Stimulated activated CD4-positive, alpha-beta T cell treated with anti-CD3 and anti-CD28 coated beads, Interleukin-12 subunit alpha, Interleukin-12 subunit beta, amount 100 ng/mL, for 4 hours (primary cell): ENCODE data around the gene C1orf232.

Source experiments
- DNase-seq: peaks from one replicate; pipeline ENCODE4 v3.0.0-alpha.2; 2020

The C1orf232 gene

DNA sequence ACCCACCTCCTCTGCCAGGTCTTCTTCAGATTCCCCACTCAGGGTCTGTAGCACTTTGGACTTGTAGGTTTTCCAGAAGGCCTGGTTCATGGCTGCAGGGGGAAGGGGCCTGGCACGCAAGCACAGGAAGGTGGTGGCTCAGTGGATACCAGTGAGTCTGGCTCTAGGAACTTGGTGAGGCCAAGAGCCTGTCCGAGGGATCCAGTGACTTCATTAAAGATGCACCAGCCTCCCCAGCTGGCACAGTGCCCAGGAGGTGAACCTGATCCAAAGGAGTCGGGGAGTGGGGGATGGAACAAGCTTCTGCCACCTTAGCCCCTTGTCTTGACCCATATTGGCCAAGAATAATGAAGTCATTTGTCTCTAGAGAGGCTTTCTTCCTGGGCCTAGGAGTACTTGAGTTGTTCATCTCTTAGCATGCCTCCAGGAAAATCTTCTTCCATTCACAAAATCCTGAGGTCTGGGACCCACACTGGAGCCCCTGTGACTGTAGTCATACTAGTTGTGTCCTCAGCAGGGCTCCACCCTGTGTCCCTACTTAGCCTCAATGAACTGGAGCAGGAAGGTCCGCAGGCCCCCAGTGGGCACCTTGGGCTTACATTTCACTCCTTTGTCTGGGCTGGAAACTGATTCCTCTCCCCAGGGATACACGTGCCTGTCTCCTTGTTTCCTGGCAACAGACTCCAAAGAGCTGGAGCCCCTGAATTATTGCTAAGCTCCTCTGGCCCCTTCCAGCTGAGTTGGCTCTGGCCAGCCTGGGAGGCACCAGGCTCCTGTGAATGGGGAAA lies at the start of gene C1orf232:
C1orf232 (minus strand) TSS at position 554 of the 788 bp plus-strand sequence; CDS start at position 90, 464 bp downstream.
- DNase-seq = no peak

- no peak for DNase-seq
Observed at GRCh38 chr1:26215246-26215645, 46.5 kb upstream of the C1orf232 start.

DNA sequence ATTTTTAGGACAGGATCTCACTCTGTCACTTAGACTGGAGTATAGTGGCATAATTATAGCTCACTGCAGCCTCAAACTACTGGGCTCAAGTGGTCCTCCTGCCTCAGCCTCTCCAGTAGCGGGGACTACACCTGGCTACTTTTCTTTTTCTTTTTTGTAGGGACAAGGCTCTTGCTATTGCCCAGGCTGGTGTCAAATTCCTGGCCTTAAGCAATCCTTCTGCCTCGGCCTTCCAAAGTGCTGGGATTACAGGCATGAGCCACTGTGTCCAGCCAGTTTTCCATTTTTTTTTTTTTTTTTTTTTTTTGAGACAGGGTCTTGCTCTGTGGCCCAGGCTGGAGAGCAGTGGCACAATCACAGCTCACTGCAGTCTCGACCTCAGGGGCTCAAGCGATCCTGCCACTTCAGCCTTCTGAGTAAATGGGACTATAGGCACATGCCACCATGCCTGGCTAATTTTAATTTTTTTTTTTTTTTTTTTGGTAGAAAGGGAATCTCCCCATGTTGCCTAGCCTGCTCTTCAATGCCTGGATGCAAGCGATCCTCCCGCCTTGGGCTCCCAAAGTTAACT lies 44.7 kb upstream of the C1orf232 start:
- no peak for DNase-seq

DNA sequence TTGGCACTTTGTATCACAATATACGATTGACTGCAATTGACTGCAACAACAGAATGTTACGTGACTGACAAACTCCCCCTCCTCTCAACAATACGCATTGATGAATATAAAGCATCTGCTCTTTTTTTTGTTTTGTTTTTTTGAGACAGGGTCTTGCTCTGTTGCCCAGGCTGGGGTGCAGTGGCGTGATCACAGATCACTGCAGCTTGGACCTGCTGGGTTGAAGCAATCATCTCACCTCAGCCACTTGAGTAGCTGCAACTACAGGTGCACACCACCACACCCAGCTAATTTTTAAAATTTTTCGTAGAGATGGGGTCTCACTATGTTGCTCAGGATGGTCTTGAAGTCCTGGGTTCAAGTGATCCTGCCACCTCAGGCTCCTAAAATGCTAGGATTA lies 44.0 kb upstream of the C1orf232 start:
- no peak for DNase-seq

DNA sequence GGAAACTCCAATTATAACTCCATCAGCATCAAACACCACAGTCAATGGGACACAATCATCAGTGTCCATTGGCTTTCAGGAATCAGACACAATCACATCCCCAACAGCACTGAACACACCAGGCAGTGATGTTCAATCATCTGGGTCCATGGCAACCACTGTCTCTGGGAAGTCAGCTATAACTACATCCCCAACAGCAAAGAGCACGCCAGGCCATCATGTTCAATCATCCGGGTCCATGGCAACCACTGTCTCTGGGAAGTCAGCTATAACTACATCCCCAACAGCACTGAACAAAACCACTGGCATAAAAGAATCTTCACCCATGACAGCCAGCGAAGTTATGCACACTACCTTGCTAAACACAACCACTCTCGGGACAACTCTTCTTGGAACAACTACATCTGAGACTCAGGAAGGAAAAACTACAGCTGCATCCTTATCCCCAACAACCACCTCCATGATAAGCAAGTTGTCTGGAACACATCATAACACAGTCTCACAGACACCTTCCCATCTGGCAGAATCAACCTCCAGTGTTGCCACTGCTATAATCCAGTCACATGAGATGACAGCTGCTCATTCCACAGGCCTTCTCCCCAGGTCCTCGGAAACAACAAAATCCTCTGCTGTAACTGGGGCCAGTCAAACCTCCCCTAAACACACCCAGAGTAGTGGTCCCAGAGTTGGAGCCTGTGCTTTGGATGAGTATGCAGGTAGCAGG lies 41.5 kb upstream of the C1orf232 start:
- DNase-seq = no peak

GRCh38 chr1:26203642-26204318 lies 35.0 kb upstream of the C1orf232 start:
- DNase-seq = no peak

DNA sequence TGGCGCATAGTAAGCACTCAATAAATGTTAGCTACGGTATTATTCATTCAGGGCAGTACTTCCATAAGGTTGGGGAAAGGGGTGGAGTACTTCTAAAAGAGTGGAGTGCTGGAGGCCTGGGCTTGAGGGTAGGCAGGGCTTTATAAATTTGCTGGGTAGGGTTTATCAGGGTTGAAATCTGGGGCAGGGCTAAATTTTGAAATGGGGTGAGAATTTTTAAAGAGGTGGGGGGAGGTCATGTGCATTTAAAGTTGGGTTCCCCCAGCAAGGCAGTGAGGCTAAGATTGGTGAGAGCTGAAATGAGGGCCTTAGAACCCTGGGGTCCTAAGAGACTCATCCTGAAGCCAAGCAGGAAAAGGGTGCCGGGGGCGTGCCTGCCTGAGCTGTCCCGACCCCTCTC lies 31.6 kb upstream of the C1orf232 start:
- no peak for DNase-seq

DNA sequence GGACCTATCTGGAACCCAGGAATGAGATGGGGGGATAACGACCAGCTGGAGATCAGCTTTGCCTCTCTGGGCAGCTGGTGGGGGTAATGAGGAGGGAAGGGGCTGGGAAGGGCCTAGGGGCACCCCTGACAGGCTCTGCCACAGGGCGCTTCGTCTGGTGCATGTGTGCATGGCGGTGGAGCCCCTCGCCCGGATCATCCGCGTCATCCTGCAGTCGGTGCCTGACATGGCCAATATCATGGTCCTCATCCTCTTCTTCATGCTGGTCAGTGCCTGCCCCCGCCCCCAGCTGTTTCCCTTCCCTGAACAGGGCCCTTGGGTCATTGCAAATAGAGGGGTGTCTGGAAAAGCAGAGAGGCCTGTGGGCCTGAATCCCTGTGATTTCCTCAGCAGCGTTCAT lies 29.1 kb upstream of the C1orf232 start:
- no peak for DNase-seq

DNA sequence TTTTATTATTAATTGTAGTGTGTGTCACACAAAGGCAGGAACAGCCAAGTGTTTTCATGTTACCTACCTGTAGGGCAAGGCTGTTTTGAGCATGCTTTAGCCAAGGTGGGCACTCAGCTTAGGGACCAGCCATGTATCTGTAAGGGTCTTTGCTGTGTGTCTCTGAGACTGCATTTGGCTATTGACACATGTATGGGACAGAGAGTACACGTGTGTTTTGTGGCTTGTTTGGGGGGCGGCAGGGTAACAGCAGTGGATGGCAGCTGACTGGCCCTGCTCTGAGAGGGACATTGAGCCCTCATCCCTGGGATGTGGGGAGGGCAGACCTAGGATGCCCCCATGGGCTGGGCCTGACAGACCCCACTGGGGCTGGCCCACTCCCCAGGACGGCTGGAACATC lies 28.5 kb upstream of the C1orf232 start:
- no peak for DNase-seq

DNA sequence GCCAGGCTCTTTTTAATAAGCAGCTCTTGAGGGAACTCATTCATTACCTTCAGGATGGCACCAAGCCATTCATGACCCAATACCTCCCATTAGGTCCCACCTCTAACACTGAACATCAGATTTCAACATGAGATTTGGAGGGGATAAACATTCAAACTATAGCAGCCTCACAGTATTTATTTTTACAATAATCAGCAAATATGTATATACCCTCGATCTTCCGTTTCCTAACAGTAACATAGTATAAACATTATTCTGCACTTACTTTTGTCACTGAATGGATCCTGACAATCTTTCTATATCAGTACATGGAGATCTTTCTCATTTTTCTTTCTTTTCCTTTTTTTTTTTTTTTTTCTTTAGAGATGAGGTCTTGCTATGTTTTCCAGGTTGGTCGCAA lies 27.0 kb upstream of the C1orf232 start:
- DNase-seq = no peak

DNA sequence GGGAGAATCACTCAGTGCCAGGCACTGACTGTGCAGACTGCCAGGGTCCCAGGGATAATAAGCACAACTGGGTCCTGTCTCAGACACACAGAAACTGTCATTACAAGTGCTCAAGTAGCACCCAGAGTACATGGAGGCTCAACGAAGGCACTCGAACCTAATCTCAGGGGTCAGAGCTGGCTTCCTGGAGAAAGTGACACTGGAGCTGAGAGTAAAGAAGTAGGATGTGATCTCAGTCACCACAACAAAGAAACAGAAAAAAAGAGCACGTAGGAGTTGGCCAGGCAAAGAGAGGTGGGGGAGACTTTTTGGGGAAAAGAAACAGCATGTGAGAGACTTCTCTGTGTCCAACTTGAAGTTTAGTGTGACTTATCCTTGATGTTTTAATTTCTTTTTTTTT lies 23.0 kb upstream of the C1orf232 start:
- no peak for DNase-seq

DNA sequence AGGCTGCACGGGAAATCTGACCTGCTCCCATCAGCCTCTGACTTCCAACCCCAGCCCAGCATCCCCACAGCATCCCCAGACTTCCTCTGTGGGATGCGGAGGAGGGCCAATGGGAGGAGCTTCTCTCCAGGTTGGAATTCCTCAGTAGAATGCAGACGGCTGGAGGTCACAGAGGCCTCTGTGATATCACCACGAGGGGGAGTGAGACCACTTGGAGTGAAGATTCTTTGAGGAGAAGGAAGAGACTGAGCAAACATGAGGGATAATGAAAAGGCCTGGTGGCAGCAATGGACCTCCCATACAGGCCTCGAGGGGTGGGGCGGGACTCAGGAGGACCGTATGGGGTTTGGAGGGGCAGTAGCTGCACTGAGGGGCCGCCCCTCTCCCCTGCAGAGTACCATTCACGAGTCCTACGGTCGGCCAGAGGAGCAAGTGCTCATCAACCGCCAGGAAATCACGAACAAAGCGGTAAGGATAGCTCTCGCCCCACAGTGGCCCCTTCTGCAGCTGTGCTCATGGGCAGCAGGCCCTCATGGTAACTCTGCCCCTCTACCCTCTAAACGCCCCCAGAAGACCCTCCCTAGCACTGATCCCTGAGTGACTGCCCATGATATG lies 21.7 kb upstream of the C1orf232 start, which contains the start of gene CATSPER4:
CATSPER4 (plus strand) TSS at position 230 of the 615 bp plus-strand sequence; CDS start at position 256, 26 bp downstream.
- no peak for DNase-seq

DNA sequence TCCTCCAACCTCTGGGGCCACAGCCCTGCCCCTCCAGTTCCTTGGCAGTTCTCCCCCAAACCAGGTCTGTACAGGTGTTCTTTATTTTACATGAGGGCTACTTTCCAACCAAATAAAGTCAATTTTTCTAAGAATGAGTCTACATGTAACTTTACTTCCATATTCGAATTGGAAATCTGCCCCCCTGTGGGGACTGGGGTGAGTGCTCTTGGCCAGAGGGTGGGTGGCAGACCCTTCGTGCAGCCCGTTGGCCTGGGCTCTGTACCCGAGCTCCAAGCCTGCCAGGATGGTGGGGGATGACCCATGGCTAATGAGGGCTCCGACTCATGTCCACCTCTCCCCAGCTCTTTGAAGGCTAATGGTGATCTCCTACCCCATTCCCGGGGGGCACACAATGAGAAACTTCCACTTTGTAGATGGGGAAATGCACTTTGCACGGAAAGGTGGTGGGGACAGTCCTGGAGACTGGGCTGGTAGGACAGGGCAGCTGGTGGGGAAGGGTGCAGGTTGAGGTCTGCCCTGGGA lies 21.1 kb upstream of the C1orf232 start:
- no peak for DNase-seq

DNA sequence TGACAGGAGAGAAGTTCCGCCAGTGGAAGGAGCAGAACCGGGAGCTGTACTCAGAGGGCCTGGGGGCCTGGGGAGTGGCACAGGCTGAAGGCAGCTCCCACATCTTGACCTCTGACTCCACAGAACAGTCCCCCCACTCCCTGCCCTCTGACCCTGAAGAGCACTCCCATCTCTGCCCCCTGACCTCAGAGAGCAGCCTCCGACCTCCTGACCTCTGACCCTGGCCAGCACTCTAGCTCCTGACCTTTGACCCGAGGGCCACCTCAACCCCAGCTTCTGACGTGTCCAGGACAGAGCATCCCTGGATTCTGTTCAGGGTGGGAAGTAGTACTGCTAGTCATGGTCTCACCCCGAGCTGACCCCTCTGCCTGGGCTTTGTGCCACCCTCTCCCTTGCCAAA lies 20.6 kb upstream of the C1orf232 start:
- DNase-seq = no peak

DNA sequence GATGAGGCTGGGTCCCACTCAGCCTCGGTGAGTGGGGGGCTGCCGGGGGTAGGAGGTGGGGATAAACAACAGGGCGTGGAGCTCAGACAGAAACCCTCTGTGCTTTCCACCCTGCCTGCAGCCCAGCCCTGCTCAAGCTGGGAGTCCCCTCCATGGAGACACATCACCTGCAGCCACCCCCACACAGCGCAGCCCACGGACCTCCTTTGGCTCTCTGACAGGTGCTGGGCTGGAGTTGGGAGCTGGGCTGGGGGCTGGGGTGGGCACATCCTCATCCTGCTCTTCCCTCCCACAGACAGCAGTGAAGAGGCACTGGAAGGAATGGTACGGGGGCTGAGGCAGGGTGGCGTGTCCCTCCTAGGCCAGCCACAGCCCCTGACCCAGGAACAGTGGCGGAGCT lies 19.7 kb upstream of the C1orf232 start:
- no peak for DNase-seq

DNA sequence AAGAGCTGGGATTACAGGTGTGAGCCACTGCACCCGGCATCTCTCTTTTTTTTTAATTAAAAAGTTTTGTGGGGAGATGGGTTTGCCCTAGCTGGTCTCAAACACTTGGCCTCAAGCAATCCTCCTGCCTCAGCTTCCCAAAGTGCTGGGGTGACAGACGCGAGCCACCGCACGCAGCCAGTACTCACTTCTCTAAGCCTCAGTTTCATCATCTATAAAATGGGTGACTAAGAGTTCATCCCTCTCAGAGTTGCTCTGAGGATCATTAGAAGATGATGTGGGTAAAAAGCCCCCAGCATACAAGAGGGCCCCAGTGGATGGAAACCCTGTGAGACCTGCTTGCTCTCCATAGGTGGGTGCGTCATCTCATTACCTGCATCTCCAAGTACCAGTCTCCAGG lies 19.1 kb upstream of the C1orf232 start:
- no peak for DNase-seq

- no peak for DNase-seq
Observed at GRCh38 chr1:26184883-26185282, 16.1 kb upstream of the C1orf232 start.

DNA sequence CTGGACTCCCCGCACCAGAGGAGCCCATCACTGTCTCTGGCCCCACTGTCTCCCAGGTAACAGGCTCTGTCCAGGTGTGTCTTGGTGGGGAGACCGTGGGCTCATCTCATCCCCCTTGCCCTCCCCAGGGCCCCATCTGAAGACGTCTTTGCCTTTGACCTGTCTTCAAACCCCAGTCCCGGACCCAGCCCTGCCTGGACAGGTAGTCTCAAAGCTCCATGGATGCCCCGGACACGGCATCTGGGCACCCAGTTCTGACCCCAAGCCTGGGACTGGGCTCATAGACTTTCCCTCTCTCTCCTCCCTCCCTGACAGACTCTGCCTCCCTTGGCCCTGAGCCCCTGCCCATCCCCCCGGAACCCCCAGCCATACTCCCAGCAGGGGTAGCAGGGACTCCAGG lies 15.3 kb upstream of the C1orf232 start:
- DNase-seq = no peak

GRCh38 chr1:26182383-26182696 lies 13.6 kb upstream of the C1orf232 start:
- no peak for DNase-seq

DNA sequence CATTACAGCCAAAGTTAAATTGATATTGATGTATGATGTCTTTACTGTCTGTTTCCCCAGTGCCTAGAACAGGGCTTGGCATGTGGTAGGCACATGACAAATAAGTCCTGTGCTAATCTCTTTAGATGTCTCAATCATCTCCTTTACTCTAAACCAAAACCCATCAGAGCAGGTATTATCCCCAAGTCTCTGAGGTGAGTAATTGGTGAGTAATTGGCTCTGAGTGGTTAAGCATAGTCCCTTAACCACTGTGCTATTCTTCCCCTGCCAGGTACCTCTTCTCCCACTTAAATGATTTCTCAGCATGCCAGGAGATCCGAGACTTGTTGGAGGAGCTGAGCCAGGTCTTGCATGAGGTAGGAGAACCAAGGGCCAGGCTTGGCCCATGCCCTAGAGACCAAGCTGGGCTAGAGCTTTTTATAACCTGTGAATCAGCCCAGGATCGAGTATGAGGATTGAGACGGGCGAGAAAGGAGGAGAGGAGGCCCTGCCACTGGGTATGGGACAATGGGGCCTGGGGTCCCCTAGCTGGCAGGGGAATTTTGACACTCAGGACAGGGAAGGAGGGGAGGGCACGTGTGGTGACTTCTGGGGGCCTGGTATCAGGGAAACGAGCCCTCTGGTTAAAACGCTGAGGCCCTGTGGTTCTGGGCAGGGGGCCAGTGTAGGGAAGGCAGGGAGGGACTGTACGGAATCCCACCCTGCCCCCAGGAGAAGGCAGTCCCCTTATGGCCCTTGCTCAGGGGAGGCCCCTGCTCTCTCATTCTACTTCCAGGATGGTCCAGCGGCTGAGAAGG lies 13.0 kb upstream of the C1orf232 start:
- no peak for DNase-seq

GRCh38 chr1:26180010-26180506 lies 11.3 kb upstream of the C1orf232 start:
- DNase-seq = no peak

DNA sequence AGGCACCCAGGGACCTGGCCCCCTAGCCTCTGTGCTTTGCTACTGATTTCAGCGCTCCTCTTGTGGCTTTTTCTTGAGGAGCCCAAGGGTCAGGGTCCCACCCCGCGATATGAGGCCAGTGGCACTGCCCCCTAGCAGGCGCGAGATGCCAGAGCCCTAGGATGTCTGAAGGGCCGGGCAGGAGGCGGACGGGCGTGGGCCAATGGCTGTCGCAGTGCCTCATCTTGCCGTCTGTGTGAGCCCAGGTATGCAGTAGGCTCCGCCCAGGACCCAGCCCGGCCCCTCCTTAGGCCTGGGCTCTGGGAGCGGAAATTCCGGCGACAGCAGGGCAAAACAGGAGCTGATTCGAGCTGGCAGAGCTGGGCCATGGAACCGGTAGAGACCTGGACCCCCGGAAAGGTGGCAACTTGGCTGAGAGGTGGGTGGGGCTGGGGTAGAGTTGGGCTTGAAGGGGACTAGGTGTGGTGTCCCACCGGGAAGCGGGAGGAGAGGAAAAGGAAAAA lies 8.5 kb upstream of the C1orf232 start, which contains the start of gene CNKSR1:
CNKSR1 (plus strand) TSS at position 310 of the 503 bp plus-strand sequence; CDS start at position 367, 57 bp downstream.
- no peak for DNase-seq
